Activated T-cell treated with anti-CD3 and anti-CD28 coated beads, Interleukin-2, amount 50 U/mL, for 72 hours (primary cell): ENCODE results near the gene TMEM221. TPM values are rescaled to one million over a fixed set of nuclear protein-coding genes. Genes with fewer than 3 reads are reported as not detected.
A peak's percentile ranks its signal among the peaks of the same experiment; 100 is the strongest.

ENCODE experiments used
- ATAC-seq, 2 donors: fragments of 150-1000 bp; cut with Tn5 transposase; replicated peaks in 1 of 2; 2 replicates each; pipeline ENCODE4 v1.10.0; 2021; ENCODE audit warnings: moderate library complexity in 2 of 2, mild to moderate bottlenecking in 1 of 2
- DNase-seq, 2 donors: peaks; one replicate each; pipeline ENCODE4 v3.0.0; 2021 to 2022; ENCODE audit warnings: mixed read lengths in 1 of 2
- H3K27ac Mint-ChIP-seq: one replicate; pipeline ENCODE4 v1.8.0; 2022; ENCODE audit warnings: mild to moderate bottlenecking, moderate library complexity, mixed read lengths
- H3K27me3 Mint-ChIP-seq: one replicate; pipeline ENCODE4 v1.8.0; 2022; ENCODE audit warnings: low read depth, mixed read lengths
- H3K36me3 Mint-ChIP-seq, 2 donors: one replicate each; pipeline ENCODE4 v1.8.0; 2022; ENCODE audit warnings: mixed read lengths in 2 of 2, mild to moderate bottlenecking in 1 of 2; ENCODE audit not compliant: insufficient read depth in 2 of 2
- H3K4me1 Mint-ChIP-seq: one replicate; pipeline ENCODE4 v1.8.0; 2022; ENCODE audit warnings: low read depth, mixed read lengths
- H3K4me3 Mint-ChIP-seq, 2 donors: one replicate each; pipeline ENCODE4 v1.8.0; 2022; ENCODE audit warnings: mild to moderate bottlenecking in 2 of 2, mixed read lengths in 2 of 2, moderate library complexity in 2 of 2
- H3K9me3 Mint-ChIP-seq, 2 donors: one replicate each; pipeline ENCODE4 v1.8.0; 2022; ENCODE audit warnings: mixed read lengths in 2 of 2
- total RNA-seq, 2 donors: library from RNA; stranded (reverse); gene quantifications; one replicate each; pipeline ENCODE4 v1.2.3, GENCODE V29; 2022

The TMEM221 gene
- not detected for total RNA-seq

DNA sequence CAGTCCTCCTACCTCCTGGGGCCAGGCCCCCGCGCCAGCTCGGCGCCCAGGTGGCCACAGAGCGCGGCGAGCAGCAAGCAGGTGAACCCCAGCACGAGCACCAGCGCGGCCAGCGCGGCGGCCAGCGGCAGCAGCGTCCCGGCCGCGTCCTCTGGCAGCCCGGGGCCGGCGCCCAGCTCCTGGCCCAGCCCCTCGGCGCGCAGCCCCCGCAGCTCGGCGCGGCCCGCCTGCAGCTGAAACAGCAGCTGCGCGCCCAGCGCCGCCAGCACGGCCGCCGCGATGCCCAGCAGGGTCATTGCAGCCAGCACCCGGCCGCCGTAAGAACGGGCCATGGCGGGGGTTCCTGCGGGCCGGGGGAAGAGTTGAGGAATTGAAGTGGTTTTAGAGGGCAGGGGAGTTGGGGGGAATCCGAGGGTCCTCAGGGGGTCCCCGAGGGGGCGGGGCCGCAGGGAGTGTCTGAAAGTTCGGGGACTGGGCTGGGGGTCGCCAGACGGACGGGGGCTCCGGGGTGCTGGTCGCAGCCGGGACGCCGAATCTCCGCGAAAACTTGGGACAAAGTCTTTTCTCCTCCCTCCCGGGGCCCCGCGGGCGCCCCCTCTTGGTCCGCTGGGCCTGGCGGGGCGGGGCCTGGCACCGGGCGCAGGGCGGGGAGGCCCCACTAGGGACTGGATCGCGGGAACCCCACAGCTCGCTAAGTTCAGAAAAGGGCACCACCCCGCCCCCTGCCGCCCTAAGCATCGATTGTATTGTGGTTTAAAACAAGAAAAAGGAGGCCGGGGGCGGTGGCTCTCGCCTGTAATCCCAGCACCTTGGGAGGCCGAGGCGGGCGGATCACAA, at the start of gene TMEM221:
TSS of gene TMEM221 (minus strand) at position 538 of the 837 bp plus-strand sequence. CDS start at position 332, 206 bp downstream.
- Mint-ChIP-seq H3K36me3 (peaks cover 2 to 3% of the 10 kb centered on the region in 2 donors), H3K4me3 (peak within 1 kb of the TSS; percentile 36 to 61), H3K27ac (no peak within 1 kb of the TSS), H3K4me1 (peaks cover 18% of the 10 kb centered on the region), H3K9me3 (peaks cover 0 to 3% of the 10 kb centered on the region in 2 donors), H3K27me3 (peaks cover 16% of the 10 kb centered on the region)
- ATAC-seq (peak; percentile 64 to 65), DNase-seq (peak; percentile 67 to 70)

DNA sequence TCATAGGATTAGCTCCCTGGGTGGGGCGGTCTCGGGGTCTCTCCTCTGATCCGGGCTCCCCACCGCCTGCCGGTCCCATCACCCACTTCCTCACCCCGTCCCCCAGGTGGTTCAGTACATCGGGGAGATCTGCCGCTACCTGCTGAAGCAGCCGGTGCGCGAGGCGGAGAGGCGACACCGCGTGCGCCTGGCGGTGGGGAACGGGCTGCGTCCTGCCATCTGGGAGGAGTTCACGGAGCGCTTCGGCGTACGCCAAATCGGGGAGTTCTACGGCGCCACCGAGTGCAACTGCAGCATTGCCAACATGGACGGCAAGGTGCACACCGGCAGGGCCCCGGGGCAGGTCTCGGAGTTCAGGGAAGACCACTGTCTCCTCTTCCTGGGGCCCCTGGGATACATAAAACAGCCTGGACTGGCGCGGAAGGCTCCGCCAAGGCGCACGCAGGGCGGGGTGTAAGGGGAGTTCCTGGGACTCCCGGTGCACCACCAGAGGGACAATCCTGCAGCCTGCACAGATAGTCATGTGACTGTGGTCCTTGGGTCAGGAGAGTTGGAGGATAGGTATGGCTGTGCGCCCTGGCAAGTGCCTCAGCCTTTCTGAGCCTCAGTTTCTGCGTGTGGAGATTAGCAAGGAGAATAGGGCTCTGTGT, 48.8 kb upstream of the TMEM221 start:
- ATAC-seq = no peak

DNA sequence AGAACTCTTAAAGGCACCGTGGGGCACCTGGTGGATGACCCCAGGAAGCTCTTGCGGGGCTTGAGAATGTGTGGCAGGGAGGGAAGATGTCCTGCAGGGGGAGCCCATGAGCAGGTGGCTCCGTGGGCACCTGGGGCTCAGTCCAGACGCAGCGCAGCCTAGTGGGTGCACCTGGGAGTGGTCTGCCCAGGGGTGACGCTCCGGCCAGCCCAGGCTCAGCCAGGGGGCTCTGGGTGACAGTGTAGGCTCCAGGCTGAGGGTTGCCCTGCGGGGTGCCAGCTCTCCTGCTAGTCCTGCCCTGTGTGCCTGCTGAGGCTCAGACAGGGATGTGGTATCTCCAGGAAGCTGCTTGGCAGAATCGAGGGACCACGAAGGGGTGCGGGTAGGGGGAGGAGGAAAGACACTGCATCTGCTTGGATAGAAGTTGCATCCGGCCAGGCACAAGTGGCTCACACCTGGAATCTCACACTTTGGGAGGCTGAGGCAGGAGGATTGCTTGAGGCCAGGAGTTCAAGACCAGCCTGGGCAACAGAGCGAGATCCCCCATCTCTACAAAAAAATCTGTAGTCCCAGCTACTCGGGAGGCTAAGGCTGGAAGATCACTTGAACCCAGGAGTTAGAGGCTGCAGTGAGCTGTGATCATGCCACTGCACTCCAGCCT, 48.0 kb upstream of the TMEM221 start:
- peak; percentile 98 for ATAC-seq
- Mint-ChIP-seq H3K4me3 (peak overlapping the region; percentile 29 to 63), H3K27me3 (no peaks in the 10 kb centered on the region), H3K36me3 (no peaks in the 10 kb centered on the region), H3K9me3 (no peaks in the 10 kb centered on the region), H3K27ac (no peak overlapping the region), H3K4me1 (peaks cover 20% of the 10 kb centered on the region)
- peak; percentile 90 to 91 for DNase-seq

More for the DNA sequence above, 48.8 kb upstream of the TMEM221 start:
- no peaks in the 10 kb centered on the region for H3K27me3 Mint-ChIP-seq
- H3K4me1 Mint-ChIP-seq = peaks cover 20% of the 10 kb centered on the region
- no peaks in the 10 kb centered on the region for H3K36me3 Mint-ChIP-seq
- H3K27ac Mint-ChIP-seq = no peak overlapping the region
- no peak overlapping the region for H3K4me3 Mint-ChIP-seq
- DNase-seq = no peak
- no peaks in the 10 kb centered on the region for H3K9me3 Mint-ChIP-seq

DNA sequence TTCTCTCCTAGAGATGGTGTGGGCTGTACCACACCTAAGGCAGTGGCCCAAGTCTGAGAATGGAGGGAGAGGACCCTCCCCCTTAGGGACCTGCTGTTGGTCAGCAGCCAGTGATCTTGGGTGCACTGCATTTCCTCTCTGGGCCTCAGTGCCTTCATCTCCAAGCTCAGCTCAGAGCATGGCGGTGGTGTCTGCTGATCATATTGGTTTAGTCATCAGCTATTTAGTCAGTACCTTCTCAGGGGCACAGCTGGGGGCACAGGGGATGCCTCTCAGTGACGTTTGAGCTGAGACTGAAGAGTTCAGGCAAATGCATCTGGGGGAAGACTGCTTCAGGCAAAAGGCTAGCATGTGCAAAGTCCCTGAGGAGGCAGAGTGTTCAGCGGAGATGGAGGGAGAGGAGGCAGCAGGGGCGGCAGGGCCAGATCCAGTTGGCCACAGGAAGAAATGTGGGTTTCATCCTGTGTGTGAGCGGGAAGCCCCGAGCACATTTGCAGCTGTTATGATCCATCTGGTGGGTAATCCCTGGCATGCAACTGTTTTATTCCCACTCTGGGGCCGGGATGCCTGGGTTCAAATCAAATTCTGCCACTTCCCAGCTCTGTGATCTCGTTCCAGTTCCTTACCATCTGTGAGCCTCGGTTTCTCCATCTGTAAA, 47.3 kb upstream of the TMEM221 start:
- Mint-ChIP-seq H3K4me3 (no peak overlapping the region), H3K9me3 (no peaks in the 10 kb centered on the region), H3K27ac (no peak overlapping the region), H3K4me1 (peaks cover 23% of the 10 kb centered on the region), H3K36me3 (no peaks in the 10 kb centered on the region), H3K27me3 (no peaks in the 10 kb centered on the region)
- ATAC-seq (no peak), DNase-seq (no peak)

DNA sequence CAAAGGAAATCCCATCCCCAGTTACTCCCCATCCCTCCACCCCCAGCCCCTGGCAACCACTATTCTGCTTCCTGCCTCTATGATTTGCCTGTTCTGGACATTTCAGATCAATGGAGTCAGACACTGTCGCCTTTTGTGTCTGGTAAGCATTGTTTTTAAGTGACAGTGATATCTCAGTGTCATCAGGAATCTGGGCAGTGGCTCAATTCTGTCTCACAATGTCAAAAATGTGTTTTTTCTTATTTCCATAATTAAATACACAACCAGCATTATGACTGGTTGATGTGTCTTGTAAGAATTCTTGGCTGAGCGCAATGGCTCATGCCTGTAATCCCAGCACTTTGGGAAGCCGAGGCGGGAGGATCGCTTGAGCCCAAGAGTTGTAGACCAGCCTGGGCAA, 42.8 kb upstream of the TMEM221 start:
- H3K4me3 Mint-ChIP-seq = no peak overlapping the region
- no peak for ATAC-seq
- H3K36me3 Mint-ChIP-seq = no peaks in the 10 kb centered on the region

DNA sequence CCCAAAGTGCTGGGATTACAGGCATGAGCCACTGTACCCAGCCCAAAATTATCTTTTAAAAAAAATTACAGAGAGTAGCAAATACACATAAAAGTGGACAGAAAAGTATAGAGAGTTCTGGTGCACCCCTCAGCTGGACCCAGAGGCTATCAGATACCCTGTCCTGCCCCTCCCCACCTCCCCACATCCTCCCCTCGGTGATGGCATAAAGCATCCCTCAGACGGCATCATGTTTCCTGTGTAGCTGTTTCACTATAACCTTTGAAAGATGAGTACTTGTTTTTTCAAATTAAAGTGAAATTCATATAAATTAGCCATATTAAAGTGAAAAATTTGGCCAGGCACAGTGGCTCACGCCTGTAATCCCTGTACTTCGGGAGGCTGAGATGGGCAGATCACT, 41.9 kb upstream of the TMEM221 start:
- peak in 1 of 2 donors; percentile 29 for DNase-seq
- no peaks in the 10 kb centered on the region for H3K9me3 Mint-ChIP-seq
- peak in 1 of 2 donors; percentile 55 for ATAC-seq
- H3K4me3 Mint-ChIP-seq = no peak overlapping the region
- peaks cover 30% of the 10 kb centered on the region for H3K4me1 Mint-ChIP-seq
- H3K27me3 Mint-ChIP-seq = no peaks in the 10 kb centered on the region
- no peak overlapping the region for H3K27ac Mint-ChIP-seq
- no peaks in the 10 kb centered on the region for H3K36me3 Mint-ChIP-seq

More for the DNA sequence above, 42.8 kb upstream of the TMEM221 start:
- DNase-seq = no peak
- H3K27ac Mint-ChIP-seq = no peak overlapping the region
- no peaks in the 10 kb centered on the region for H3K9me3 Mint-ChIP-seq
- H3K4me1 Mint-ChIP-seq = peaks cover 39% of the 10 kb centered on the region
- H3K27me3 Mint-ChIP-seq = no peaks in the 10 kb centered on the region

DNA sequence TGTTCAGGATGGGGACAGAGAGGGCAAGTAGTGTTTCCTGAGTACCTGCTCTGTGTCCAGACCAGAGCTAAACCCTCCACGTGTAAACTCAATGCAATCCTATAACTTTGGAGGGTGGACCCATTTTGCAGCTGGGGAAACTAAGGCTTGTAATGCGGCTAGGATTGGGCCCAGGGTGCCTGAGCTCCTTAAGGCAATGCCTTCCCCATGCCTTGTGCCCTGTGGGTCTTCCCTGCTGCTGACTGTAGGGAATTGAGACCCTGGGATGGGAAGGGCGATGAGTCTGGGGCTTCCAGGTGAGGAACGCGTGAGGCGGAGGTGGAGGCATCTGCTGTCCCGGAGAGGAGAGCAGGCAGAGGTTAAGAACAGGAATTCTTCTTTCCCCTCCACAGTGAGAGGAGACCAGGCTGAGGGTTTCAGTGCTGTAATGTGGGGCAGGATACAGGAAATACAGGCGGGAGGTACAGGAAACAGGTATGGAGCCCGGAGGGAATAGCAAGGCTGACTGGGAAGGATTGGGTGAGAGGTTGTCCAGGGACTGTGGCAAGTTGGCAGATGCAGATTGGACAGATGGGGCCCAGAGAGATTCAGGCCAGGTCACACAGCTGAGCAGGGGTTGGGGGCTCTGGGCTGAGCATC, 41.0 kb upstream of the TMEM221 start:
- peak overlapping the region in 1 of 2 donors; percentile 33 for H3K4me3 Mint-ChIP-seq
- H3K36me3 Mint-ChIP-seq = no peaks in the 10 kb centered on the region
- ATAC-seq (no peak), DNase-seq (no peak)
- H3K4me1 Mint-ChIP-seq = peaks cover 30% of the 10 kb centered on the region
- no peak overlapping the region for H3K27ac Mint-ChIP-seq
- no peaks in the 10 kb centered on the region for H3K9me3 Mint-ChIP-seq
- H3K27me3 Mint-ChIP-seq = no peaks in the 10 kb centered on the region

DNA sequence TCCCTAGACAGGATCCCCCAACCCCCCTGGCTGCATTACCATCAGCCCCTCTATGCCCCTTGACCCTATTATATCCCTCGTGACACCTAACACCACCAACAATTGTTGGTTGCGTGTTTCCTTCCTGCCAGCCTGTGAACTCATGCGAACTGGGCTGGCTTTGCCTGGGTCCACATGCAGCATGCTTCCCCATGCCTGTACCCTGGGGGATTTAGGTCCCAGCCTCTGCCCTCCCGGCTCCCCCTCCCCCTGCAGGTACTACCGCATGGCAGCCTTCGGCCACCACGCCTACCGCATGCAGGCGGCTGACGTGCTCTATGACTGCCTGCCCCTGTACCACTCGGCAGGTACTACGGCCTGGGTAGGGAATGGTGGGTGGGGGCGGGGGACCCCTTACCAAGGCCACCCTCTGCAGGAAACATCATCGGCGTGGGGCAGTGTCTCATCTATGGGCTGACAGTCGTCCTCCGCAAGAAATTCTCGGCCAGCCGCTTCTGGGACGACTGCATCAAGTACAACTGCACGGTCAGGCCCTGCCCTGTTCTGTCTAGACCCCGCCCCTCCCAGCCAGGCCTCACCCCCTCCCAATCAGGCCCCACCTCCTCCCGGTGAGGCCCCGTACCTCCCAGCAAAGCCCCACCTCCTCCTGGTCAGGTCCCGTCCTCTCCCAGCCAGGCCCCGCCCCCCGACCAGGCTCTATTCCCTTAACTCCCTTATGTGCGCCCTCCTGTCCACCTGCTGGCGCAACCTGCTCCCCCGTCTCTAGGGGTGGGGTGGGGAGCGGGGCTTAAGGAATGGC, 40.3 kb upstream of the TMEM221 start:
- ATAC-seq = peak; percentile 95 to 96
- H3K27me3 Mint-ChIP-seq = no peaks in the 10 kb centered on the region
- no peak overlapping the region for H3K27ac Mint-ChIP-seq
- no peaks in the 10 kb centered on the region for H3K9me3 Mint-ChIP-seq
- peaks cover 30% of the 10 kb centered on the region for H3K4me1 Mint-ChIP-seq
- H3K4me3 Mint-ChIP-seq = peak overlapping the region; percentile 36 to 60
- no peaks in the 10 kb centered on the region for H3K36me3 Mint-ChIP-seq
- peak; percentile 75 to 77 for DNase-seq

DNA sequence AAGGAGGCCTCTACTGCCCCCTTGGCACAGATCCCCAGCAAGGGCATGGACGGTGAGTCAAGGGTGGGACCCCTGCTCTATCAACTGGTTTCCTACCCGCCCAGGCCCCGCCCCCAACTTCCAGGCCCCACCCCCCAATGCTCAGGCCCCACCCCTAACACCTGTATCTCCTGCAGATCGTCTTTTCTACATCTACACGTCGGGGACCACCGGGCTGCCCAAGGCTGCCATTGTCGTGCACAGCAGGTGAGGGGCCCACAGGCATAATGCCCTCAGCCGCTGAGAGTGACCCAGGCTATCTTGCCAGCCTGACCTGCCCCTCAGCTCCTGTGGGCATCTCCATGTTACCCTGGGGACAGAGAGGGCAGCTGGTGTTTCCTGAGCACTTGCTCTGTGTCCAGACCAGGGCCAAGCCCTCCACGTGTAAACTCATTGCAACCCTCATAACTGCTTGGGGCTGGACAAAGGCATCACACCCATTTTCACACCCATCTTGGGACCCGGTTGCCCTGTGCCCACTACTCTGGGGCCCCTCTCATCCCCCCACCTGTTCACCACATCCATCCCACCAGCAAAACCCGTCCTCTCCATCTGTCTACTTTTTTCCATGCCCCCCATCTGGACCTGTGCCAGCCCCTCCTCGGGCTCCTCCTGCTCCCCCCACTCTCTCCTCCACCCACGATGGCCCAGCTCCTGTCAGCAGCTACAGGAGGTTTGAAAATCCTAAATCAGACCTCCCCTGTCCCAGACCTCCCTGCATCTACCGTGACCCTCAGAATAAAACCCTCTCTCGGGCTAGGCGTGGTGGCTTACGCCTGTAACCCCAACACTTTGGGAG, 39.0 kb upstream of the TMEM221 start:
- Mint-ChIP-seq H3K36me3 (no peaks in the 10 kb centered on the region), H3K9me3 (no peaks in the 10 kb centered on the region), H3K27ac (no peak overlapping the region), H3K4me1 (peaks cover 30% of the 10 kb centered on the region), H3K4me3 (no peak overlapping the region), H3K27me3 (no peaks in the 10 kb centered on the region)
- no peak for ATAC-seq
- DNase-seq = no peak

DNA sequence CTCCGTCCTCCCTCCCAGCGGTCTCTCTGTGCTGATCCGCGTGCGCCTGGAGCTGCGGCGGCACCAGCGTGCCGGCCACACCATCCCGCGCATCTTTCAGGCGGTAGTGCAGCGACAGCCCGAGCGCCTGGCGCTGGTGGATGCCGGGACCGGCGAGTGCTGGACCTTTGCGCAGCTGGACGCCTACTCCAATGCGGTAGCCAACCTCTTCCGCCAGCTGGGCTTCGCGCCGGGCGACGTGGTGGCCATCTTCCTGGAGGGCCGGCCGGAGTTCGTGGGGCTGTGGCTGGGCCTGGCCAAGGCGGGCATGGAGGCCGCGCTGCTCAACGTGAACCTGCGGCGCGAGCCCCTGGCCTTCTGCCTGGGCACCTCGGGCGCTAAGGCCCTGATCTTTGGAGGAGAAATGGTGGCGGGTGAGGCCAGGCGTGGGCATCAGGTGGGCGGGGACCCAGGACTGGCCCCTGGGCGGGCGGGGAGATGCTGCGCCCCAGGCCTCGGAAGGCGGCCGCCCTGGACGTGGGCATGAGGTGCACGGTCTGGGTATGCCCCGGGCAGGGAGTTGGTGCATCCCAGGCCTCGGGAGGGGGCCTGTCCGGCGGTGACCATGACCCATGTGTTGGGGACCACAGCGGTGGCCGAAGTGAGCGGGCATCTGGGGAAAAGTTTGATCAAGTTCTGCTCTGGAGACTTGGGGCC, 38.2 kb upstream of the TMEM221 start:
- H3K27ac Mint-ChIP-seq = no peak overlapping the region
- no peak for DNase-seq
- H3K4me3 Mint-ChIP-seq = no peak overlapping the region
- no peaks in the 10 kb centered on the region for H3K36me3 Mint-ChIP-seq
- no peaks in the 10 kb centered on the region for H3K27me3 Mint-ChIP-seq
- ATAC-seq = no peak
- H3K9me3 Mint-ChIP-seq = no peaks in the 10 kb centered on the region
- peaks cover 30% of the 10 kb centered on the region for H3K4me1 Mint-ChIP-seq
